Measurements from ENCODE around the gene RASA3. TPM values are rescaled to one million over a fixed set of nuclear protein-coding genes. Genes with fewer than 3 reads are reported as not detected.

RASA3 gene
- total and polyA plus RNA-seq, 10 of the 15 experiments (the other 5 are each of a cell fraction or from before 2014, with no cell fraction given) = 0.79 to 33.9 (median 17.6) TPM

- no peaks in the 10 kb centered on the region for H3K79me2 ChIP-seq (ENCODE audit: control insufficient read depth, insufficient read depth, low read length)
- ChIA-PET POLR2A (no interaction called here), RAD21 (ENCODE audit: unreplicated experiment) (no interaction called here), CTCF (no interaction called here), SMC1A (ENCODE audit: uncharacterized antibody, unreplicated experiment) (no interaction called here)
- no peaks in the 10 kb centered on the region; the same call in 2 of the 3 replicates for H3K9me3 ChIP-seq (replicated peaks; ENCODE audit: control insufficient read depth, insufficient read depth, low read length)
- no peaks in the 10 kb centered on the region for H4K20me1 ChIP-seq (ENCODE audit: control insufficient read depth, insufficient read depth)
- H2AFZ ChIP-seq (ENCODE audit: control insufficient read depth, low read depth, low read length) = no peak overlapping the region
- no peak overlapping the region for H3K27ac ChIP-seq (ENCODE audit: control insufficient read depth, insufficient read depth)
- H3K4me2 ChIP-seq (ENCODE audit: control insufficient read depth, insufficient read depth) = no peak overlapping the region
- WGBS (ENCODE audit: insufficient coverage, insufficient replicate concordance, low lambda C conversion rate, missing lambda C conversion rate) = 84% methylated on average over 26 of the region's 26 CpGs
- TF ChIP-seq RB1 (IDR thresholded peaks at IDR 0.05; ENCODE audit: borderline replicate concordance) (no peak), ATF2 (IDR thresholded peaks at IDR 0.05; ENCODE audit: low read length) (no peak), JUND (IDR thresholded peaks at IDR 0.05; ENCODE audit: low read depth, low read length) (no peak), STAT1 (conservative IDR thresholded peaks at IDR 0.05) (no peak), POLR2AphosphoS2 (IDR thresholded peaks at IDR 0.05; ENCODE audit: low read depth, low read length) (no peak), TAF1 (IDR thresholded peaks at IDR 0.05; ENCODE audit: borderline replicate concordance, low read depth, low read length) (no peak), BCL11A (IDR thresholded peaks at IDR 0.05; ENCODE audit: low read depth, low read length) (no peak), YY1 (IDR thresholded peaks at IDR 0.05; ENCODE audit: low read depth, low read length) (no peak), ZNF622 (IDR thresholded peaks at IDR 0.05) (no peak), KLF5 (IDR thresholded peaks at IDR 0.05; ENCODE audit: partially characterized antibody) (no peak), BCL3 (IDR thresholded peaks at IDR 0.05; ENCODE audit: borderline replicate concordance, insufficient read depth, low read depth, low read length, poor library complexity, severe bottlenecking) (no peak), BHLHE40 (IDR thresholded peaks at IDR 0.05; ENCODE audit: borderline replicate concordance in 1 of 2, low read depth in 2 of 2, low read length in 1 of 2) (no peak), BRCA1 (IDR thresholded peaks at IDR 0.05; ENCODE audit: low read depth, low read length) (no peak), E2F8 (IDR thresholded peaks at IDR 0.05; ENCODE audit: low read depth, partially characterized antibody) (no peak), NR2C1 (IDR thresholded peaks at IDR 0.05) (no peak)
- no peaks in the 10 kb centered on the region for H3K36me3 ChIP-seq (ENCODE audit: control insufficient read depth in 2 of 2, insufficient read depth in 2 of 2, low read length in 1 of 2)
- no peak overlapping the region for H3K4me3 ChIP-seq
- no TSS peak for BruUV-seq (replicated peaks)
- no peaks in the 10 kb centered on the region for H3K27me3 ChIP-seq (replicated peaks in 1 of 2; ENCODE audit: control insufficient read depth in 2 of 2, insufficient read depth in 2 of 2, low read length in 1 of 2)
- ATAC-seq = no peak
- DNase-seq (ENCODE audit: low read depth, low spot score) = no peak
- in situ Hi-C loops (cut with MboI) (no loop called here), intact Hi-C loops (cut with micrococcal nuclease; ENCODE audit: unreplicated experiment) (no loop called here)
- no peak for FAIRE-seq
- H3K4me1 ChIP-seq (ENCODE audit: control insufficient read depth, insufficient read depth, low read length) = no peaks in the 10 kb centered on the region
- no peak overlapping the region for H3K9ac ChIP-seq (ENCODE audit: control insufficient read depth, insufficient read depth, low read length)
Observed at GRCh38 chr13:113945857-113946408, 186.5 kb downstream of the RASA3 start.

Data from GM12878 (cell line).